CD14-positive monocyte (primary cell): ENCODE results near the gene FBH1. TPM values are rescaled to one million over a fixed set of nuclear protein-coding genes. Genes with fewer than 3 reads are reported as not detected.

Source experiments
- DNase-seq, 3 donors: peaks; one replicate each; pipeline ENCODE4 v3.0.0-alpha.2; 2011 to 2022
- H2AFZ ChIP-seq: 2 replicates; pipeline ENCODE4 v1.6.0; 2012; ENCODE audit warnings: mild to moderate bottlenecking, low read depth, low read length, inconsistent platforms; ENCODE audit not compliant: insufficient read depth, poor library complexity, severe bottlenecking
- H3K27ac ChIP-seq, 2 donors: 1 replicate in 1 of 2; 2 replicates in 1 of 2; pipeline ENCODE4 v1.5.1; 2012 to 2013; ENCODE audit warnings: low read length in 2 of 2, control low read depth in 1 of 2, inconsistent platforms in 1 of 2, low read depth in 1 of 2, mild to moderate bottlenecking in 1 of 2
- H3K27me3 ChIP-seq, 2 donors: one replicate each; pipeline versions ENCODE4 v1.6.0 to v1.6.1; 2011 to 2013; ENCODE audit warnings: low read length in 2 of 2; ENCODE audit not compliant: control insufficient read depth in 2 of 2, insufficient read depth in 2 of 2
- H3K36me3 ChIP-seq, 2 donors: replicated peaks in 1 of 2; 1 replicate in 1 of 2; 2 replicates in 1 of 2; pipeline versions ENCODE4 v1.5.1 to v1.6.1; 2012 to 2013; ENCODE audit warnings: low read length in 2 of 2, control low read depth in 1 of 2, inconsistent platforms in 1 of 2, mild to moderate bottlenecking in 1 of 2; ENCODE audit not compliant: insufficient read depth in 2 of 2, control insufficient read depth in 1 of 2
- H3K4me1 ChIP-seq, 2 donors: 1 replicate in 1 of 2; 2 replicates in 1 of 2; pipeline versions ENCODE4 v1.5.1 to v1.6.1; 2012 to 2013; ENCODE audit warnings: low read length in 2 of 2, control low read depth in 1 of 2, inconsistent platforms in 1 of 2, mild to moderate bottlenecking in 1 of 2, moderate library complexity in 1 of 2; ENCODE audit not compliant: insufficient read depth in 2 of 2, control insufficient read depth in 1 of 2
- H3K4me2 ChIP-seq: replicated peaks from 2 replicates; pipeline ENCODE3; 2012; ENCODE audit warnings: low read length, moderate library complexity, mild to moderate bottlenecking; ENCODE audit not compliant: poor library complexity, severe bottlenecking; ENCODE audit errors: extremely low read depth
- H3K4me3 ChIP-seq, 3 experiments: fragments of 200-600 bp in 1 of 3; sonication (generic) in 1 of 3; replicated peaks in 1 of 3; 1 replicate in 2 of 3; 2 replicates in 1 of 3; pipeline ENCODE4 v1.5.1; 2011 to 2013; ENCODE audit warnings: low read length in 3 of 3, mild to moderate bottlenecking in 3 of 3, control low read depth in 2 of 3, low read depth in 2 of 3, inconsistent platforms in 1 of 3, moderate library complexity in 1 of 3
- H3K79me2 ChIP-seq: 2 replicates; pipeline ENCODE4 v1.6.0; 2012; ENCODE audit warnings: mild to moderate bottlenecking, control low read depth, inconsistent platforms, low read length, moderate library complexity; ENCODE audit not compliant: insufficient read depth
- H3K9ac ChIP-seq: 2 replicates; pipeline ENCODE4 v1.6.0; 2017; ENCODE audit warnings: low read length, mild to moderate bottlenecking; ENCODE audit not compliant: insufficient read depth, poor library complexity, severe bottlenecking
- H3K9me3 ChIP-seq, 2 donors: replicated peaks in 1 of 2; 1 replicate in 1 of 2; 2 replicates in 1 of 2; pipeline versions ENCODE4 v1.5.1 to v1.6.1; 2012 to 2013; ENCODE audit warnings: low read length in 2 of 2, control low read depth in 1 of 2; ENCODE audit not compliant: control insufficient read depth in 1 of 2, insufficient read depth in 1 of 2
- H4K20me1 ChIP-seq: 2 replicates; pipeline ENCODE4 v1.6.0; 2012; ENCODE audit warnings: mild to moderate bottlenecking, low read length, control low read depth, moderate library complexity; ENCODE audit not compliant: insufficient read depth
- H3K27ac Mint-ChIP-seq, 7 donors: one replicate each; pipeline ENCODE4 v1.8.0; 2020; ENCODE audit warnings: mild to moderate bottlenecking in 7 of 7, mixed read lengths in 7 of 7, moderate library complexity in 6 of 7, inconsistent platforms in 2 of 7
- H3K27me3 Mint-ChIP-seq, 3 donors: one replicate each; pipeline ENCODE4 v1.8.0; 2021 to 2022; ENCODE audit warnings: low read depth in 3 of 3, mild to moderate bottlenecking in 3 of 3, mixed read lengths in 3 of 3, moderate library complexity in 3 of 3, inconsistent platforms in 1 of 3
- H3K36me3 Mint-ChIP-seq, 2 donors: one replicate each; pipeline ENCODE4 v1.8.0; 2020; ENCODE audit warnings: mixed read lengths in 2 of 2, inconsistent platforms in 1 of 2, mild to moderate bottlenecking in 1 of 2
- H3K4me1 Mint-ChIP-seq: one replicate; pipeline ENCODE4 v1.8.0; 2020; ENCODE audit warnings: mild to moderate bottlenecking, mixed read lengths
- H3K4me3 Mint-ChIP-seq, 2 donors: one replicate each; pipeline ENCODE4 v1.8.0; 2020; ENCODE audit warnings: mild to moderate bottlenecking in 2 of 2, mixed read lengths in 2 of 2, moderate library complexity in 1 of 2
- H3K9me3 Mint-ChIP-seq, 7 donors: one replicate each; pipeline ENCODE4 v1.8.0; 2020 to 2022; ENCODE audit warnings: mixed read lengths in 7 of 7, mild to moderate bottlenecking in 6 of 7, moderate library complexity in 6 of 7, inconsistent platforms in 2 of 7
- CTCF ChIP-seq: fragments of 200-600 bp; IDR thresholded peaks from one replicate; pipeline ENCODE4 v1.8.0; 2022; ENCODE audit warnings: antibody characterized with exemption, mild to moderate bottlenecking
- WGBS: methylation state at CpG from one replicate; pipeline ENCODE4 v1.1.5; 2013; ENCODE audit warnings: missing lambda C conversion rate; ENCODE audit not compliant: insufficient coverage; 5-methylcytosine and 5-hydroxymethylcytosine counted together
- intact Hi-C, 2 donors: fragments of 100-400 bp; cut with micrococcal nuclease; formaldehyde crosslinking; loops; one replicate each; pipeline versions ENCODE4 v1.15.0 to v1.15.1; 2023
- polyA plus RNA-seq, 3 donors: library from polyadenylated mRNA; depleted of rRNA in 1 of 3; unstranded in 2 of 3; stranded (reverse) in 1 of 3; fragments of 300-500 nt in 2 of 3; fragments of >200 nt in 1 of 3; fragmentation: Illumina TruSeq in 2 of 3; gene quantifications; 1 replicate in 2 of 3; 2 replicates in 1 of 3; pipeline ENCODE4 v1.2.3, GENCODE V29; 2012 to 2021

The FBH1 gene
- polyA plus RNA-seq, 3 donors = 33.9 to 73.3 (median 48.3) TPM

DNA sequence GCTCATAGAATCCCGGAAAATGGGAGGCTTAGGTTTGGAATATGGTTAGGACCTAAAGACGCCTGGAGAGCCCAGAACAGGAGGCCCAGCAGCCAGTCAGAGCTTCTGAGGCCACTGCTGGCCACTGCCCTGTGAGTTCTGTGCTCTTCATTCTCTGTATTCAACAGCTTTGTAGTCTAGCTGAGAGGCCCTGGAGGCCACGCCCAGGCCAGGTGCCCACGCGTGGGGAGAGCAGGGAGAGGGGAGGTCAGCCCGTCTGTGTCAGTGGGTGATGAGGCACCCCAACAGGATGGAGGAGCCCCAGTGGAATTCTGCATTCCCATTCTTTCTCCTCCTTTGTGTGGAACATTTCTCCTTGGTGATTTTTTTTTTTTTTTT is 58.2 kb downstream of the FBH1 start:
- Mint-ChIP-seq H3K4me3 (no peak overlapping the region), H3K36me3 (peaks cover 10 to 12% of the 10 kb centered on the region in 2 donors), H3K27me3 (peaks cover 0 to 2% (median 1%) of the 10 kb centered on the region in 3 donors), H3K27ac (peak overlapping the region in 1 of 7 donors; percentile 40), H3K9me3 (no peaks in the 10 kb centered on the region), H3K4me1 (peaks cover 72% of the 10 kb centered on the region)
- no peak overlapping the region for H3K9ac ChIP-seq
- no peak for DNase-seq
- peaks cover 6 to 15% of the 10 kb centered on the region in 2 donors for H3K36me3 ChIP-seq
- WGBS = 93% methylated on average over 3 of the region's 6 CpGs
- H2AFZ ChIP-seq = no peak overlapping the region
- no peak overlapping the region for H3K4me2 ChIP-seq
- H3K9me3 ChIP-seq = no peaks in the 10 kb centered on the region
- intact Hi-C loops = no loop called here
- peaks cover 14% of the 10 kb centered on the region for H3K79me2 ChIP-seq
- no peak overlapping the region for H3K4me3 ChIP-seq
- H3K4me1 ChIP-seq = peaks cover 65 to 69% of the 10 kb centered on the region in 2 donors
- no peak for TF ChIP-seq CTCF
- no peaks in the 10 kb centered on the region for H3K27me3 ChIP-seq
- H3K27ac ChIP-seq = no peak overlapping the region
- H4K20me1 ChIP-seq = no peaks in the 10 kb centered on the region

- Mint-ChIP-seq H3K27me3 (peaks cover 0 to 2% (median 1%) of the 10 kb centered on the region in 3 donors), H3K4me1 (peaks cover 62% of the 10 kb centered on the region), H3K4me3 (no peak overlapping the region), H3K36me3 (peaks cover 17 to 22% of the 10 kb centered on the region in 2 donors), H3K27ac (peak overlapping the region in 1 of 7 donors; percentile 34), H3K9me3 (no peaks in the 10 kb centered on the region)
- Histone ChIP-seq H3K36me3 (peaks cover 8 to 25% of the 10 kb centered on the region in 2 donors), H3K9ac (no peak overlapping the region), H3K9me3 (no peaks in the 10 kb centered on the region), H4K20me1 (no peaks in the 10 kb centered on the region), H3K27me3 (no peaks in the 10 kb centered on the region), H3K4me1 (peaks cover 55 to 59% of the 10 kb centered on the region in 2 donors), H3K27ac (no peak overlapping the region), H3K4me3 (no peak overlapping the region), H3K4me2 (no peak overlapping the region), H2AFZ (no peak overlapping the region), H3K79me2 (peaks cover 9% of the 10 kb centered on the region)
- peak; percentile 21 to 48 (median 28) for DNase-seq
- TF ChIP-seq CTCF = peak; percentile 33
- intact Hi-C loops = no loop called here
- WGBS = 100% methylated on average over 2 of the region's 14 CpGs
Observed at GRCh38 chr10:5949009-5949759, 59.1 kb downstream of the FBH1 start.
